ENCODE results near the gene NFATC1. TPM values are rescaled to one million over a fixed set of nuclear protein-coding genes. Genes with fewer than 3 reads are reported as not detected.

The NFATC1 gene
- total RNA-seq, 4 donors from 2014 or later = 13.1 to 21.3 (median 16.2) TPM

DNA sequence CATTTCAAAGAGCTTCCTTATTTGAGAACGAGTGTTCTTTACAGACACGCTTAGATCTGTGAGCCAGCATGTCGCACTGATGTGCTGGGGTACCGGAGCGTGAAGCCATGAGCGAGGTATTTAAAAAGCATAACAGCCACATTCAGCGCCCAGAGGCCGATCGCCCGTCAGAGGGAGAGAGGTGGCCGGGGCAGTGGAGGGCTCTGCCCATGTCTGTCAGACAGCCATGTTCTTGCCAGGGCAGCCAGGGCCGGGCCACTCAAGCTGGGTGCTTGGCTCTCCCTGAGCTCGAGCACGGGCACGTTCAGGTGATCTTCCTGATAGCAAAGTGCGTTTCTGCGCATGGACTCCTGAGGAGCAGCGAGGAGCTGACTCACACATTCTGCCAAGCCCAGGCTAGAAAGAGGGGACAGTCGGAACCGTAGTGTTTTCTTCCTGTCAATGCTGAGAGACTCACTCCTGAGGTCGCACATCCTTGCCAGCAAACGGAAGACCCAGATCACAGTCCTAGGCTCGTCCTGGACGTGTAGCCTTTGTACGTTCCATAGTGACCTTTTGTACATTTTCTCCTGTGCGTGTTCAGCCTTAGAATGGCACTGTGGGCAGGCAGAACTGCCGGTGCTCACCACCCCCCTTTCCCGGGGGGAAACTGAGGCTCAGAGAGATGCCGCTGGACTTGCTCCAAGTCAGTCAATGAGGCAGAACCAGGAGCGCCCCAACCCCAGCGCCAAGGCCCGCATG, 100.7 kb downstream of the NFATC1 start:
- TF ChIP-seq POLR2AphosphoS5 (IDR thresholded peaks at IDR 0.05) (no peak), POLR2A (IDR thresholded peaks at IDR 0.05) (no peak), CTCF (IDR thresholded peaks at IDR 0.05) (no peak), EP300 (IDR thresholded peaks at IDR 0.05) (no peak)
- Histone ChIP-seq H3K4me1 (peaks cover 0 to 19% (median 2%) of the 10 kb centered on the region in 3 donors), H3K36me3 (peaks cover 0 to 43% of the 10 kb centered on the region in 2 donors), H3K9me3 (peaks cover 0 to 13% (median 0%) of the 10 kb centered on the region in 3 donors), H3K4me3 (no peak overlapping the region), H3K27ac (peak overlapping the region in 3 of 4 donors; percentile 61 to 71 (median 66)), H3K27me3 (no peaks in the 10 kb centered on the region)
- 20 to 67% methylated on average over 2 to 18 of the region's 32 CpGs for WGBS, 2 donors (ENCODE audit: low coverage in 1 of 2)
- ATAC-seq = peak; percentile 14

DNA sequence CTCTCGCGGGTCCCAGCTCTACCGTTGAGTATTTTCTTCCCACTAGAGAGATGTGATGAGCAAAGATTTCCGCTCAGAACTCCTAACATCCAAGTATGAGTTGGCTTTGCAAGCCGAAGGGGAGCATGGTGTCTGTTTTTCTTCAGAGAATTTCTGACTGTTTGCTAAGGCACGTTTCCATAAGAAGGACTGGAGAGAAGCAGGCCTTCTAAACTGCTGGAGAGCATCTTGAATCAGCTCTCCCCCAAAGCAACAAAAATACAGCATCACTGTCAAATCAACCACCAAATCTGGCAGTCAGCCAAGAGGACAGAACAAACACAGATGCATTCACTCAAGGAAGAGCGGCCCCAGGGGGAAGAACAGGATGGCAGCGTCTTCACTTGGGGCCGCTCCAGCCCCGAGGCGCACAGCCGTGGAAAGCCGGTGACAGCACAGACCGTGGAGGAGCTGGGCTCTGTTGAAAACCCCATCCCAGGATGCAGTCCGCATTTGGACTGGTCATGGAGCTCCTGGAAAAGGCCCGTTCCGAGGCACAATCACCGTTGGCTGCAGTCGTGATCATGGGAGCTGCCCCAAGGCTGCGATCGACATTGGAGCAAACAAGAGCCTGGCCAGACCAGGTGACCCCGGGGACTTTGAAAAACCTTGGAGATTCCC, 101.4 kb downstream of the NFATC1 start:
- ATAC-seq = peak; percentile 71
- WGBS, 2 donors (ENCODE audit: low coverage in 1 of 2) = 50% methylated on average over 2 of the region's 22 CpGs; no CpG with 5 or more reads in 1 of the 2 donors
- Histone ChIP-seq H3K4me3 (no peak overlapping the region), H3K4me1 (peaks cover 0 to 19% (median 2%) of the 10 kb centered on the region in 3 donors), H3K9me3 (peaks cover 0 to 13% (median 0%) of the 10 kb centered on the region in 3 donors), H3K27ac (peak overlapping the region in 3 of 4 donors; percentile 61 to 71 (median 66)), H3K27me3 (no peaks in the 10 kb centered on the region), H3K36me3 (peaks cover 0 to 36% of the 10 kb centered on the region in 2 donors)
- TF ChIP-seq POLR2AphosphoS5 (IDR thresholded peaks at IDR 0.05) (peak; percentile 16), EP300 (IDR thresholded peaks at IDR 0.05) (no peak)

DNA sequence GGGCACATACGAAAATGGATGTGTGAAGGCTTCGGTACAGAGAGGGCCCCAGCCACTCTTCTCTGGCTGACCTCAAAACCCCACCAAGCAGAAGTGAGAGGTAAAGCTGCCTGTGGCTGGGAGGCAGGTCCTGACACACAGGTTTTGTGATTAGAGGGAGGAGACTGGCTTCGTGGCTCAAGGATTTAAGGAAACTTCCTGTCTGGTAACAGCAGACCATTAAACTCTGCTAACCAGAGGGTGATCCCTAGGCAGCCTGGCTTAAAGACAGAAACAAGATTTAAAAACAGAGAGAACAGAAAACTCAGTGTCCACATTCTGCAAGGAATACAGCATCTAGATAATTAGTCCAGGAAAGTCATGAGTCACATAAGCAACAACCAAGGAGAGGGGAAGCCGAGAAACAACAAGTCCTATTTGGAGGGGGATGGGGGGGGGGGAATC, 101.9 kb downstream of the NFATC1 start:
- Histone ChIP-seq H3K9me3 (peaks cover 0 to 13% (median 0%) of the 10 kb centered on the region in 3 donors), H3K36me3 (peaks cover 0 to 35% of the 10 kb centered on the region in 2 donors), H3K4me1 (peaks cover 0 to 19% (median 2%) of the 10 kb centered on the region in 3 donors), H3K27ac (peak overlapping the region in 3 of 4 donors; percentile 61 to 71 (median 66)), H3K27me3 (no peaks in the 10 kb centered on the region), H3K4me3 (no peak overlapping the region)
- ATAC-seq = no peak
- 38 to 46% methylated on average over 2 to 3 of the region's 4 CpGs for WGBS, 2 donors (ENCODE audit: low coverage in 1 of 2)
- no peak for TF ChIP-seq POLR2A (IDR thresholded peaks at IDR 0.05)

- Histone ChIP-seq H3K27me3 (no peaks in the 10 kb centered on the region), H3K9me3 (peaks cover 0 to 13% (median 0%) of the 10 kb centered on the region in 3 donors), H3K4me1 (peaks cover 0 to 19% (median 2%) of the 10 kb centered on the region in 3 donors), H3K4me3 (no peak overlapping the region), H3K36me3 (peaks cover 0 to 27% of the 10 kb centered on the region in 2 donors), H3K27ac (no peak overlapping the region)
- 93 to 95% methylated on average over 4 to 6 of the region's 6 CpGs for WGBS, 2 donors (ENCODE audit: low coverage in 1 of 2)
- TF ChIP-seq POLR2A (IDR thresholded peaks at IDR 0.05) (no peak), POLR2AphosphoS5 (IDR thresholded peaks at IDR 0.05) (no peak), EP300 (IDR thresholded peaks at IDR 0.05) (no peak), CTCF (IDR thresholded peaks at IDR 0.05) (no peak)
- ATAC-seq = no peak
Measured at GRCh38 chr18:79498662-79499061, 102.9 kb downstream of the NFATC1 start.

- 97 to 100% methylated on average over 4 of the region's 4 CpGs for WGBS, 2 donors (ENCODE audit: low coverage in 1 of 2)
- no peak overlapping the region for H3K4me3 ChIP-seq
- peaks cover 0 to 25% (median 6%) of the 10 kb centered on the region in 3 donors for H3K4me1 ChIP-seq
- peaks cover 0 to 14% of the 10 kb centered on the region in 2 donors for H3K36me3 ChIP-seq
- no peak for ATAC-seq
- TF ChIP-seq POLR2A (IDR thresholded peaks at IDR 0.05) = no peak
- no peak for TF ChIP-seq CTCF (IDR thresholded peaks at IDR 0.05)
- TF ChIP-seq EP300 (IDR thresholded peaks at IDR 0.05) = no peak
- TF ChIP-seq POLR2AphosphoS5 (IDR thresholded peaks at IDR 0.05) = no peak
- no peaks in the 10 kb centered on the region for H3K27me3 ChIP-seq
- peaks cover 0 to 13% (median 0%) of the 10 kb centered on the region in 3 donors for H3K9me3 ChIP-seq
- no peak overlapping the region for H3K27ac ChIP-seq
Measured at GRCh38 chr18:79501006-79501405, 105.3 kb downstream of the NFATC1 start.
